ENCODE data around the gene AFTPH.

GRCh38 chr2:64626146-64626809 lies 102.2 kb downstream of the AFTPH start:
- TF ChIP-seq POLR2A (IDR thresholded peaks at IDR 0.05) (no peak), CTCF (IDR thresholded peaks at IDR 0.05) (no peak)

All from uterus (tissue), 2 donors.